Psoas muscle (tissue), 8 donors: ENCODE results near the gene FKBP11. TPM values are rescaled to one million over a fixed set of nuclear protein-coding genes. Genes with fewer than 3 reads are reported as not detected.

Experiments used
- ATAC-seq, 4 donors: fragments of 200-7000 bp; cut with Tn5 transposase; one replicate each; pipeline ENCODE4 v1.9.1; 2020; ENCODE audit warnings: moderate library complexity in 3 of 4, mild to moderate bottlenecking in 2 of 4
- DNase-seq, 2 donors: peaks; one replicate each; pipeline ENCODE4 v3.0.0-alpha.2; 2020
- H3K27ac ChIP-seq: fragments of 200-600 bp; one replicate; pipeline ENCODE4 v1.8.0; 2022
- H3K27me3 ChIP-seq, 3 donors: fragments of 200-600 bp in 1 of 3; one replicate each; pipeline versions ENCODE4 v1.6.1 to v1.8.0; 2013 to 2022; ENCODE audit warnings: low read length in 2 of 3, mild to moderate bottlenecking in 2 of 3, moderate library complexity in 1 of 3; ENCODE audit not compliant: insufficient read depth in 3 of 3
- H3K36me3 ChIP-seq, 2 donors: fragments of 200-600 bp in 1 of 2; one replicate each; pipeline versions ENCODE4 v1.6.1 to v1.8.0; 2013 to 2022; ENCODE audit warnings: low read depth in 1 of 2, mild to moderate bottlenecking in 1 of 2, moderate library complexity in 1 of 2; ENCODE audit not compliant: insufficient read depth in 1 of 2
- H3K4me1 ChIP-seq: fragments of 200-600 bp; one replicate; pipeline ENCODE4 v1.8.0; 2022
- H3K4me3 ChIP-seq: fragments of 200-600 bp; one replicate; pipeline ENCODE4 v1.8.0; 2022; ENCODE audit warnings: mild to moderate bottlenecking
- H3K9me3 ChIP-seq: fragments of 200-600 bp; one replicate; pipeline ENCODE4 v1.8.0; 2022
- WGBS, 3 donors: extraction: QIAGEN DNeasy Blood & Tissue Kit; methylation state at CpG; one replicate each; pipeline versions ENCODE4 v1.1.6 to v1.1.7; 2013; 5-methylcytosine and 5-hydroxymethylcytosine counted together
- intact Hi-C, 2 donors: fragments of 100-400 bp; cut with DNase I; formaldehyde crosslinking; loops; one replicate each; pipeline versions ENCODE4 v1.11.0 to v1.14.2; 2022
- polyA plus RNA-seq, 3 donors: library from polyadenylated mRNA; stranded (reverse); fragments of 200-250 nt; gene quantifications; one replicate each; pipeline ENCODE4 v1.2.3, GENCODE V29; 2013
- total RNA-seq, 4 donors: library from RNA; stranded (reverse); fragmentation: NEBNext Ultra II Directional in 2 of 4; extraction: Animal tissue kit (Norgen Biotek cat#: 25700) in 2 of 4; gene quantifications; one replicate each; pipeline versions ENCODE4 v1.2.1 to v1.2.4, GENCODE V29; 2021 to 2023
- TF ChIP-seq, protein P1 (sequence below): fragments of 200-600 bp; IDR thresholded peaks from one replicate; pipeline ENCODE4 v1.8.0; 2022; ENCODE audit warnings: antibody characterized with exemption
- donor health status: healthy with polysubstance abuse.
- donor health status: DM: no; HTN: no; CAD: no; lungs with moderate emphysema.
- donor health status: Bipolar disorder and iron deficiency.
- donor health status: healthy.
- donor health status: DM: yes; HTN: yes; CAD: no.
- donor health status: DM: no; HTN: no; CAD: no.
- donor health status: DM: no; HTN: no; CAD: no.
- donor health status: DM: yes; HTN: yes; CAD: no.

FKBP11 gene
- total and polyA plus RNA-seq, 7 donors: 1.6 to 7.8 (median 2.6) TPM

DNA sequence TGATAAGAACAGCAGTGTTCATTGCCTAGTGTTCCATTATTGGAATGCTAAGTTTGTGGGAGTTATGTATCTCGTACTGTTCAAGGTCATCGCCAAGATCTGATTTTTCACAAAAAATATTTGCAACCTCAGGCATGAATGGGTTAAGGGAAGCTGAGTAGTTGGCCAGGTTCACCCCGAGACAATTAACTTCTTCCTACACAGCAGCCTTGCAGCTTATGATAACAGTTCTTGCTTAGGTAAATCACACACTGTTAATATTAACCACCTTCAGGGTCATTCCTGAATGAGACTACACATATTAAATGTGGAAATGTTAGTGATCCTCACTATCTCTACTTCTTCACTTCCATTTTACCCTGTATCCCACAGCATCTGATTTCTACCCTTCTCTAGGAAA, 18.0 kb downstream of the FKBP11 start:
- H3K27ac ChIP-seq: no peak overlapping the region
- WGBS, 3 donors: 57 to 59% (median 58%) methylated on average over 3 of the region's 3 CpGs

DNA sequence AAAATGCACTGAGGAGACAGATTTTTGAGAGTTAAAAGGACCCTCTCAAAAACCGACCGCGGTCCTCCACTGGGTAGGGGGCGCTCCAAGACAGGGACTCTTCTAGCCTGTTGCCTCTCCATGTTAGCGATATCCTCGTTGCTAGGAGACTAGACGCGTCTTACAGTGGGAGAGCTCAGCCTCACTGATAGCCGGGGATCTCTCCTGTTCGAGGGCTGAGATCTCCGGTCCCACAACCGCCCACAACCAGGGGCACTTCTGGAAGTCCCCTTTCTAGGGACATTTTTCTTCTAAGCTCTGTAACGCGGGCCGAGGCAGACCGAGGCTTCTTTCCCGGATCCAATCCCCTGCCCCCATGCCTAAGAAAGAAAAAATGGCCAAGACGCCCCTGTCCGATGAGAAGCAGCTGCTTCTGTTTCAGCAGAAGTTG, 21.3 kb downstream of the FKBP11 start:
- TF ChIP-seq, protein P1, sequence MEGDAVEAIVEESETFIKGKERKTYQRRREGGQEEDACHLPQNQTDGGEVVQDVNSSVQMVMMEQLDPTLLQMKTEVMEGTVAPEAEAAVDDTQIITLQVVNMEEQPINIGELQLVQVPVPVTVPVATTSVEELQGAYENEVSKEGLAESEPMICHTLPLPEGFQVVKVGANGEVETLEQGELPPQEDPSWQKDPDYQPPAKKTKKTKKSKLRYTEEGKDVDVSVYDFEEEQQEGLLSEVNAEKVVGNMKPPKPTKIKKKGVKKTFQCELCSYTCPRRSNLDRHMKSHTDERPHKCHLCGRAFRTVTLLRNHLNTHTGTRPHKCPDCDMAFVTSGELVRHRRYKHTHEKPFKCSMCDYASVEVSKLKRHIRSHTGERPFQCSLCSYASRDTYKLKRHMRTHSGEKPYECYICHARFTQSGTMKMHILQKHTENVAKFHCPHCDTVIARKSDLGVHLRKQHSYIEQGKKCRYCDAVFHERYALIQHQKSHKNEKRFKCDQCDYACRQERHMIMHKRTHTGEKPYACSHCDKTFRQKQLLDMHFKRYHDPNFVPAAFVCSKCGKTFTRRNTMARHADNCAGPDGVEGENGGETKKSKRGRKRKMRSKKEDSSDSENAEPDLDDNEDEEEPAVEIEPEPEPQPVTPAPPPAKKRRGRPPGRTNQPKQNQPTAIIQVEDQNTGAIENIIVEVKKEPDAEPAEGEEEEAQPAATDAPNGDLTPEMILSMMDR: peak; percentile 43
- ATAC-seq (peak in 3 of 4 donors; percentile 75 to 86 (median 78)), DNase-seq (peak; percentile 75 to 77)
- Histone ChIP-seq H3K9me3 (no peaks in the 10 kb centered on the region), H3K4me3 (peak overlapping the region; percentile 55), H3K27me3 (peaks cover 0 to 28% (median 4%) of the 10 kb centered on the region in 3 donors), H3K4me1 (no peaks in the 10 kb centered on the region), H3K27ac (no peak overlapping the region), H3K36me3 (no peaks in the 10 kb centered on the region)
- intact Hi-C loops: no loop called here
- WGBS, 3 donors: 1 to 3% (median 2%) methylated on average over 19 of the region's 19 CpGs

More for the DNA sequence above, 18.0 kb downstream of the FKBP11 start:
- H3K9me3 ChIP-seq: no peaks in the 10 kb centered on the region
- intact Hi-C loops: no loop called here
- ATAC-seq: no peak
- TF ChIP-seq, protein P1: no peak
- H3K4me3 ChIP-seq: no peak overlapping the region
- no peak for DNase-seq
- no peaks in the 10 kb centered on the region for H3K36me3 ChIP-seq
- H3K4me1 ChIP-seq: no peaks in the 10 kb centered on the region
- peaks cover 0 to 28% (median 4%) of the 10 kb centered on the region in 3 donors for H3K27me3 ChIP-seq

GRCh38 chr12:48903363-48903981, 21.8 kb downstream of the FKBP11 start:
- H3K27me3 ChIP-seq: peaks cover 0 to 28% (median 4%) of the 10 kb centered on the region in 3 donors
- no peaks in the 10 kb centered on the region for H3K4me1 ChIP-seq
- intact Hi-C loops: no loop called here
- no peak for DNase-seq
- no peaks in the 10 kb centered on the region for H3K9me3 ChIP-seq
- TF ChIP-seq, protein P1: no peak
- H3K27ac ChIP-seq: no peak overlapping the region
- WGBS, 3 donors: 65 to 69% (median 68%) methylated on average over 20 of the region's 20 CpGs
- peak overlapping the region; percentile 55 for H3K4me3 ChIP-seq
- no peak for ATAC-seq
- H3K36me3 ChIP-seq: no peaks in the 10 kb centered on the region

DNA sequence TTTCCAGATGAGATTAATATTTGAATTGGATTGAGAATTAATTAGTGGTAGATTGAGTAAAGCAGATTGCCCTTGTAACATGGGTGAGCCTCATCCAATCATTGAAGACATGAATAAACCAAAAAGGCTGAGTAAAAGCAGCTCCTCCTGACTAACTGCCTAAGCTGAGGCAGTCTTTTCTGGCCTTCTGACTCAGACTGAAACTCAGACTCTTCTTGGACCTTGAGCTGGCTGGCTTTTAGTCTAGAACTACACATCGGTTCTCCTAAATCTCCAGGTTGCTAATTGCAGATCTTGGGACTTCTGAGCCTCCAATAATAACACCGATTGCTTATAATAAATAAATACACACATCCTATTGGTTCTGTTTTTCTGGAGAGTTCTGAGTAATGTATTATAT, 24.0 kb downstream of the FKBP11 start:
- peaks cover 0 to 19% (median 4%) of the 10 kb centered on the region in 3 donors for H3K27me3 ChIP-seq
- intact Hi-C loops: no loop called here
- ATAC-seq (no peak), DNase-seq (no peak)
- TF ChIP-seq, protein P1: no peak
- no peak overlapping the region for H3K27ac ChIP-seq
- H3K4me1 ChIP-seq: no peaks in the 10 kb centered on the region
- no peak overlapping the region for H3K4me3 ChIP-seq
- no peaks in the 10 kb centered on the region for H3K36me3 ChIP-seq
- WGBS, 3 donors: 84 to 89% (median 84%) methylated on average over 2 of the region's 2 CpGs
- H3K9me3 ChIP-seq: no peaks in the 10 kb centered on the region

GRCh38 chr12:48899651-48900050, 25.6 kb downstream of the FKBP11 start:
- Histone ChIP-seq H3K4me1 (no peaks in the 10 kb centered on the region), H3K9me3 (no peaks in the 10 kb centered on the region), H3K27me3 (peaks cover 0 to 13% (median 4%) of the 10 kb centered on the region in 3 donors), H3K36me3 (no peaks in the 10 kb centered on the region), H3K27ac (no peak overlapping the region), H3K4me3 (no peak overlapping the region)
- WGBS, 3 donors: 69 to 75% (median 72%) methylated on average over 2 of the region's 2 CpGs
- TF ChIP-seq, protein P1: no peak
- DNase-seq (no peak), ATAC-seq (no peak)
- intact Hi-C loops: no loop called here
